Measurements from ENCODE around the gene TFAP2C.

DNA sequence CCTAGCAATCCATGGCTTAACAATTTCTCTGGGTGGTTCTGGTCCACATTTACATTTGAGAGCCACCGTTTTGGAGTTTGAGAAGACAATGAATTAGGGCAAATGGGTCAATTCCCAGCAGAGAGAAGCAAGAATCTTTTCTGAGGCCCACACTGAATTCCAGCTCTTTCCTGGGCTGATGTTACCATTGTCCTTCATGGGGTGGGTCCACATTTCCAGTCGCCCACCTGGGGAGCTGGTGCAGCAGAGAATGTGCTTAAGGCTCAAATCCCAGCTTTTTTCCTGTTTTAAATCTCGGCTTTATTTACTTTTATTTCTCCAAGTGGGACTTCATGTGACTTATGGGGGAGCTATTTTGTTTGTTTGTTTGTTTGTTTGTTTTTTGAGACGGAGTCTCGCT is 44.2 kb upstream of the TFAP2C start:
- TF ChIP-seq CTCF (IDR thresholded peaks at IDR 0.05): no peak
- TF ChIP-seq POLR2AphosphoS5 (IDR thresholded peaks at IDR 0.05; ENCODE audit: low read depth, low read length): no peak
- no peak for TF ChIP-seq TCF7L2 (IDR thresholded peaks at IDR 0.05; ENCODE audit: low read depth, low read length)
- TF ChIP-seq SIN3A (IDR thresholded peaks at IDR 0.05; ENCODE audit: borderline replicate concordance, insufficient read depth, low read depth, low read length): no peak
- TF ChIP-seq REST (IDR thresholded peaks at IDR 0.05; ENCODE audit: insufficient read depth in 1 of 2, low read depth in 2 of 2, low read length in 1 of 2): no peak
